Colon (tissue), 2 donors: ENCODE data around the gene SPAAR.
"Not testable (repeated sequence)": the region's sequence is repeated elsewhere in the genome, so short reads cannot be mapped to it uniquely, and the experiment has no call there.

Experiments used
- FAIRE-seq: peaks from 2 replicates; lab custom pipeline; 2012; peaks lifted over from hg19 to GRCh38; lab: Jason Lieb, UNC
- donor health status: control.
- donor health status: control.

The SPAAR gene, protein sequence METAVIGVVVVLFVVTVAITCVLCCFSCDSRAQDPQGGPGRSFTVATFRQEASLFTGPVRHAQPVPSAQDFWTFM

DNA sequence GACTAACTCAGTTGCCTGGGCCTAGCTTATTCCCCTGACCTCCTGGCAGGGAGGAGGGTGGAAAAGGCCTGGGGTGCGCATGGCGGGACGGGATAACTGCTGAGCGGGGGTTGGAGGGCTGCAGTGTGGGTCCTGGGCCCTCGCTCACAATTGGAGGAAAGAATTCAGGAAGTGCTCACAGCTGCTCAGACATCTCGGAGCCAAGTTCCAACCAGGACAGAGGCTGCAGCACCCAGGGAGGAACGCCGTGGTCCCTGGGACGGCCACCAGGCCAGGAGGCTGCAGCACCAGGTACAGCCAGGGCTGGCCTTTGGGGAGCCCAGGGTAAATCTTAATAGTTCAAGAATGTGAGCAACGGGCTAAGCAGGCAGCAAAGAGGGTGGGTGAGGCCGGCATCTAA lies at the start of gene SPAAR:
SPAAR (plus strand) TSS at position 217 of the 400 bp plus-strand sequence. CDS start 974 bp downstream, outside the sequence.
- FAIRE-seq = no peak

DNA sequence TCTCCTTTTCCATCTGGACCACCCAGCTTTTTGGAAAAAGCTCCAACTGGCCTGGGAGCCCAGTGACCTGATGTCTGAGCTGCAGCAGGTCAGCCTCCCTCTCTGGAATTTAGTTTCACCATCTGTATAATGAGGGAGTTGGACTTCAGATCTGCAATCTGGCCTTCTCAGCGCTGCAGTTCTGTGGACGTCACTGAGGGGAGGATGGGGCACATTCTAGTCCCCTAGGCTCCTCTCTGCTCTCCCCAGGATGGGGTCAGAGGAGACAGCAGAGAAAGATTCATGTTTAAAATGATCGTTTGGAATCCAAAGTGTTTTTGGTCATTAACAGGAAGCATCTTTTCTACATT lies 49.3 kb upstream of the SPAAR start:
- FAIRE-seq = no peak

DNA sequence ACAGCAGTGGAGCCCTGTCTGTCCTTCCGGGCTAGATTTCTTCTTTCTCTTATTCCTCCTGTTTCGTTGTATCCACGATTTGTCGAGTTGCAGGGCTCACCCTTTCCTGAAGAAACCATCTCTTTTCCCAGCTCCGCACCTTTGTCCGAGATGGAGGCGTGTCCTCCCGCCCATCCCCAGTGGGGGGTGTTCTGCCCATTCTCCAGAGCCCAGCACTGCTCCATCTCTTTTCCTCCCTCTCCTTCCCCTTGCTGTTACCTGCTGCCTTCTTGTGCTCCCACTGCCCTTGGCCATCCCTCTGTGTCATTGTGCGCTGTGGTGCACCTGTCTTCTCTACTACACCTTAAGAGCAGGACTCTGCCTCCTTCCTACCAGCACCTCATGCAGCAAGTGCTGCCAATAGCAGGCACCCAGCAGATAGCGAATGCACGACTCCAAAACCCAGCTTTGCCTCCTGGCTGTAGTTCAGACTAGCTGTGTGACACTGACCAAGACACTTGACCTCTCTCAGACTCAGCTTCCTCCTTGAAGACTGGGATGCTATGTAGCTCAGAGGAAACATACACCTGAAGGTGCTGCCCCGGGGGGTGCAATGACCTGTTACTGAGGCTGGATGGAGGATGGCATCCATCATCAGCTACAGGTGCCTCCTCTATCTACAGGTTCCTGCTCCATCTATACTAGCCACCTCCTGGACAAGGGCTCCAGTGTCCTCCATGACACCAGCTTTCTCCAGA lies 48.0 kb upstream of the SPAAR start:
- FAIRE-seq = no peak

DNA sequence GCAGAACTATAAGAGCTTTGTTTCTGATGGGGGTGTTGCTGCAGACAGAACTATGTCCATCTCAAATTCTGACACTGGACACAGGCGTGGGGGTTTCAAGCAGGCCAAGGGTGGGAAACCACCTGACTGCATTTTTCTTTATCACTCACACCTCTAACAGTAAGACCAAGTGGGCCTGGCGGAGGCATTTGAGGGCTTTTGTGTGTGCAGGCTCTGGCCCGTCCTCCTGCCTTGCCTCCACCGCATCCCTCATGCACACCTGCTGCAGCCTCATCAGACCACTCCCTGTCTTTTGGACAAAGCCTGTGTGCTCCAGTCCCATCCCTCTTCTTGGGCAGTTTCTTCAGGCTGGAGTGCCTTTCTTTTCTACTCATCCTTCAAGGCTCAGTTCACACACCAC lies 47.0 kb upstream of the SPAAR start:
- FAIRE-seq = no peak

DNA sequence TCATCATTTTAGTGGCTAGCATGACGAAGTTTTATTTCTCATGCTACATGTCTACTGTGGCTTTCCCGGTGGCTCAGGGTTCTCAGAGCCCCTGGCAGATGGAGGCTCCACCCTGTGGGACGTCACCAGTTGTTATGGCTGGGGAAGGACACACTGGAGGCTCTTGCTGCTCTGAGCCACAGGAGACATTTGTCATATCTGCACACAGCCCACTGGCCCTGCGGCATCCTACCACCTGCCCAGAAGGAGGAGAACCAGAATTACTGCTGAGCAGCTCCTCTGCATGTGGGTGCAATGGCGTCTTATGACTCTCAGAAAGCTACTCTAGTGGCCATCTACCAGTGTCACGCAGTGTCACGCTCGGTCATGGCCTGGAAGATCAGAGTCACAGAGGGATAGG lies 45.7 kb upstream of the SPAAR start:
- no peak for FAIRE-seq

DNA sequence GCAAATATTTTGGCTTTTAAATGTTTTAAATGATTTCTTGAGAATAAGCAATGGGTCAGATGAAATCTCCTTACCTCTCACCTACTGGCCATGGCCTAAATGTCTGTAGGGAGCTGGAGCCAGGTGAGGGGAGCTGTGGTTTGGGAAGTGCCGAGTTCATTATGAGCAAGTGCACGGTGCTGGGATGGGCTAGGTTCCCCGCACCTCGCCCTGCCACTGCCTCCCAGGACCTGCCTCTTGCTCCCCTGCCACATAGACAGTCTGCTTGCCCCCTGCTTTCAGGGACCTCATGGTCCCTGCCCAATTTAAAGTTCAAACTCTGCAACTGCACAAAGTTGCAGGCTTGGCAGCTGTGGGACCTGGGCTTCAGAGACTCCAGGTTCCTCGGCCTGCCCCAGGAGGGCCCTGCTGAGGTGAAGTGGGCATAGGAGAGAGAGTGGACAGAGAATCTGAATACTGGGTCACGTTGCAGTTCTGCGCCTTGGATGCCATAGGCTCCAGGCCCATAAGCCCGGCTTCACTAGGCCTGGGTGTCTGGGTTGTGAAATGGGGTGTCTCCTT lies 44.5 kb upstream of the SPAAR start:
- no peak for FAIRE-seq

DNA sequence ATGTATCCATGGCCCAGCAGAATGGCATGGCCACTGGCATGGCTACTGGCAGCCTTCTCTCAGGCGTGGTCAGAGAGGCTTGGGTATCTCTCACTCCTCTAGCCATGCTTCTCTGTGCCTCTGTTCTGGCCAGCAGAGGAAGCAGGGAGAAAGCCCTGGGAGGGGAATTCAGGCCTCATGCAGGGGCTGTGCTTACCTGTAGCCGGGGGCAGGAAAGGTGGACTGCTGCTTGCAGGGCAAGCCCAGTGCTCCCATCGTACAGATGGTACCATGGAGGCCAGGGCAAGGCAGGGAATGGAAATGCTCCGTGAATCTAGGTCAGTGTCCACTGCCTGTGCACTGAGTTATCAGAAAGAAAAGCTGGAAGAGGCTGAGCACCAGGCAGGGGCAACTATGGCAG lies 41.8 kb upstream of the SPAAR start:
- no peak for FAIRE-seq

DNA sequence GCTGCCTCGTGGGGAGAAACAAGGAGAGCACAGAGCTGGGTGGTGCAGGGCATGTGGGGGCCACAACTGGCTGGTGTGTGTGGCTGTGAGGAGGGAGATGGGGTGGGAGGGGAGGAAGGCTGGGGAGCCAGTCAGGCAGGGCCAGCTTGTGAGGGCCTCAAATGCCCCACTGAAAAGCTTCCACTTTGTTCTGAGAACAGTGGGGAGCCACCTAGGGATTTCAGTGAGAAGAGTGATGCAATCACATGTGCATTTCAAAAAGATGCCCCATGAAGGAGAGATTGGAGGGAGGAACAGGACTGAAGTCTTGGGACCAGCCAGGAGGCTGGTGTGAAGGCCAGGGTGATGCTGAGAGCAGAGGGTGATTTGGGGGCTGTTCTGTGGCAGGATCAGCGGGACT lies 40.4 kb upstream of the SPAAR start:
- no peak for FAIRE-seq

DNA sequence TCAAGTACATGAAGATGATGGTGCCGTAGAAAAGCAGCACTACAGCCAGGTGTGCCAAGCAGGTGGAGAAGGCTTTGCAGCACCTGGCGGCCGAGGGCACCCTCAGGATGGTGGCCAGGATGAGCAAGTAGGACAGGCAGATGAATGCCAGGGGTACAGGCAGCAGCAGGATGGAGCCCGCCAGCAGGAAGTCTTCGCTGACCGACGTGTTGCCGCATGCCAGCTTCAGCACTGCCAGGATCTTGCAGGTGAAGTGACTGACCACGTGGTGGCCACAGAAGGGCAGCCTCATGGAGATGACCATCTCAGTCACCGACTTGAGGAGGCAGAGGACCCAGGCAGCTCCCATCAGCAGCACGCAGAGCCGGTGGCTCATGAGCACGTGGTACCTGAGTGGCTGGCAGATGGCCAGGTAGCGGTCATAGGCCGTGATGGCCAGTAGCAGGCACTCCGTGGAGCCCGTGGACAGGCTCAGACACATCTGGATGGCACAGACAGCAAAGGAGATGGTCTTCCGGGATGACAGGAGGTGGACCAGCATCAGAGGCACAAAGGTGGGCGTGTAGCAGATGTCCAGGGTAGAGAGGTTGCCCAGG lies 39.6 kb upstream of the SPAAR start:
- no peak for FAIRE-seq

DNA sequence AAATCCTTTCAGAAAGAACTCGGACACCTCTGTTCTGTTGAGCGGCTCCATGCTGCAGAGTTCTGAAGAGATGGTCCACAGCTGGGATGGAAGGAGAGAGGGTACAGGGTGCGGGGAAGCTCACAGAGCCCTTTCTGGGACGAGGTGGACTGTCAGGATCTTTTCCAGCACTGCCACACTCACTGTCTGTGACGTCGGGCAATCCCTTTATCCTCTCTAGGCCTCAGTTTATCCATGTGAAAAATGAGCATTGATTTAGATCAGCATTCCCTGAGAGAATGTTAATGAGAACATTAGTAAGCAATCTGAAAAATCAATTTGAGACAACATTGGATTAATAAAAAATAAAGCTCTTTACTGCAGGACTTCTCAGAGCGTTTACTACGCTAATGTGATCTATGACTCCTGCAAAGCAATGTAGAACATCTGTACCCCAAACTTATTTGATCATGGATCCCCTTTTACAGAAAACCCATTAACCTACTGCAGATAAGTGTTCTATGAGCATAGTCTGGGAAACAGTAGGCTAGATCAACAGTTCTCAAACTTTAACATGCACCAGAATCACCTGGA lies 38.9 kb upstream of the SPAAR start, which contains the start of gene OR13J1:
OR13J1 (minus strand) TSS at position 51 of the 573 bp plus-strand sequence; CDS start at position 51, 0 bp downstream.
- FAIRE-seq = no peak

DNA sequence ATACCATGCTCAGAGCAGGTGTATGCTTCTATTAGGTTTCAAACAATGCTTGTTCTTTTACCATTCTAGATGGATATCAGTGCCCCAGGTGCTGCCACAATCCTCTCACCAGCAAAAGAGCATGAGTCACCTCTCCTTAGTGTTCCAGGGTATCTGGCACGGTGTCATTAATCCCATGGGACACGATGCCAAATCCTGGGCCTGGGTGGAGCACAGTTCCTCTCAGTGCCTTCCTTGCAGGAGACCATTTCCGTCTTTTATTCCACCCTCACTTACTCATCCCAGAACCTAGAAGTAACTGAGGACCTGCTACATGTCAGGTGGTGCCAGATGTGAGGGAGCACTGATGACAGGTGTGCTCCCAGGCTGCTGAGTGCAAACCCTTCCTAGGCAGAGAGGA lies 37.7 kb upstream of the SPAAR start:
- FAIRE-seq = no peak

DNA sequence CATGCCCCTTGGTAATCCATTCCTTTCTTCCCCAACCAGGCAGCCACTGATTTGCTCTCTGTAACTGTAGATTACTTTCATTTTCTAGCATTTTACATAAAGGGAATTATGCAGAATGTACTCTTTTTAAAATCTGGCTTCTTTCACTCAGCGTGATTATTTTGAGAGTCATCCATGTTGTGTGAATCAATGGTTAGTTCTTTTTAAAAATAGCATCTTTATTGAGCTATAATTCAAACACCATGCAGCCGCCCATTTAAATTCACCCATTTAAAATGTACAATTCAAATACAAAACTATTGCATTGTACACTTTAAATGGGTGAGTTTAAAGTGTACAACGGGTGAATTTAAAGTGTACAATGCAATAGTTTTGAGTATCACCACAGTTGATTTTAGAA lies 36.8 kb upstream of the SPAAR start:
- FAIRE-seq = no peak

DNA sequence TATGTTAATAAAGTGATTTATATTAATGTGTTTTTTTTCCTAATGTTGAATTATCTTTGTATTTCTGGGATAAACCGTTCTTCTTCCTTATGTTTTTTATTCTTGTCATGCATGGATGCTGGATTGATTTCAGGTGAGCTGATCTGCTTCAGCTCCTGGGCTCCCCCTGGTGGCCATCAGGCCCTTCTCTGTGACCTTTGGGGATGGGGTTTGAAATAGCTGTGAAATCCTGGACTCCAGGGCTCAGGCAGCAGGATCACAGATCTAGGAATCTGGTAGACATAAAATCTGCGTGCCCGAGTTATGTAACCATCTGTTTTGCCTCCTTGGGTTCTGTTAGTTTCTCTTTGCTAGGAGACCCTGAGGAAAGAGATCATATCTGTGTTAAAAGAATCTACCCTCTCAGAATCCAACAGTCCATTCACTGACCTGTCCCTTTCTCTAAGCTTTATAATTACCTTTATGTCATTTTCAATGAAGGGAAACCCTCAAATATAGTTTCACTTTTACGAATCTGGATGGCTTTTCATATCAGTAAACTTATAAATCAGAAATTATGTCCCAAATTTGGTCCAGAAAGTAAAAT lies 26.9 kb upstream of the SPAAR start:
- FAIRE-seq = peak; percentile 28

DNA sequence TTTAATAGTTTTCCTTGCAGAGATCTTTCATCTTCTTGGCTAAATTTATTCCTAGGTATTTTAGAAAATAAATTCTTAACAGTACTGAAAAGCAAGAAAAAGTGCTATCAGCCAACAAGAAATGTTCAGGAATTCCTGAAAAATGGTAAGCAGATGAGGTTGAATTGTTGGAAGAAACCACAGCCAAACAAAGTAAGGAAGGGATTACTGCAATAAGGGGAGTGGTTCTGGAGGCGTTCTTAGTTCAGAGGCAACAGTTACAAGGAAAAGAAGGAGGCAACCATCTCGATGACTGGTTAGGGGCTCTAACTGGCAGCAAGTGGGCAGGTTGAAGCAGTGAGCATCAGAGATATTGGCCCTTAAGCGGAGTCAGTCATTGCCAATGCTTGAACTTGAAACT lies 26.3 kb upstream of the SPAAR start:
- no peak for FAIRE-seq

DNA sequence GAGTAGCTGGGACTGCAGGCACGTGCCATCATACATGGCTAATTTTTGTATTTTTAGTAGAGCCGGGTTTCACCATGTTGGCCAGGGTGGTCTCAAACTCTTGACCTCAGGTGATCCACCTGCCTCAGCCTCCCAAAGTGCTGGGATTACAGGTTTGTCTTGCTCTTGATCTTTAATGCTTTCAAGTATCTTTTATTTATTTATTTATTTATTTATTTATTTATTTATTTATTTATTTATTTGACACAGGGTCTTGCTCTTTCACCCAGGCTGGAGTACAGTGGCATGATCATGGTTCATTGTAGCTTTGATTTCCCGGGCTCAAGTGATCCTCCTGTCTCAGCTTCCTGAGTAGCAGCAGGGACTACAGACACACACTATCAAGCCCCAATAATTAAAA lies 24.4 kb upstream of the SPAAR start:
- not testable (repeated sequence) for FAIRE-seq

DNA sequence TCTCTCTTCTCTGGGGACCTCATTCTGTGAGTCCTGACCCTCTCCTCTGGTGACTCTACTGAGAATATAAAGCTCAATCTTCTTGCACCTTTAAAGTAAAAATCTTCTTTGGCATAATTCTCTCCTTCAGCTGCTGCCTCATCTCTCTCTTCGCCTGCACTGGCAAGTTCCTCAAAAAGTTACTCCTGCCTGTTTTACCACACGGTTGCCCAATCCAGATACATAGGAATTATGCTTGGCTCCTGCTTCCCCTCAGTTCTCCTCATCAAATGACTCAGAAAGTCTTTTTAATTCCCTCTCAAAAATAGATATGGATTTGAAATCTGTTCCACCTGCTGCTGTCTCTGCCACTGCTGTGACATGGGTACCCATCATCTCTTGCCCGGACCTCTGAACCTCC lies 17.6 kb upstream of the SPAAR start:
- FAIRE-seq = no peak

DNA sequence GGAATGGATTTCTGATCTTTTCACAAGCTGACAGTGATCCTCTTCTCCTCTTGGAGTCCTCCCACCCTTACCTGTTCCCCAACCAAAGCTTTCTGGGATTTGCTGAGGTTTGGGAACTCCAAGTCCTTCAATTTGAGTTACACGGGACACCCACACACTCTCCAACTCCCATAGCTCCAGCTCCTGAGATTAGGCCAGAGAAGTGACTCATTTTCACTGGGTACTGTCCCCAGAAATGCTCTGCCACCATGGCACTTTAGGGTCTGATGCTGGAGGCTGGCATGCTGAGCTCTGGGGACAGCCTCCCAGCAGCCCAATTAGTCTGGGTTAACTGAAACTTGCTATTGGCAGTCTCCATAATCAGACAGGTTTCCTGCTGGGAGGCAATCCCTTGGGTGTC lies 17.2 kb upstream of the SPAAR start:
- no peak for FAIRE-seq

DNA sequence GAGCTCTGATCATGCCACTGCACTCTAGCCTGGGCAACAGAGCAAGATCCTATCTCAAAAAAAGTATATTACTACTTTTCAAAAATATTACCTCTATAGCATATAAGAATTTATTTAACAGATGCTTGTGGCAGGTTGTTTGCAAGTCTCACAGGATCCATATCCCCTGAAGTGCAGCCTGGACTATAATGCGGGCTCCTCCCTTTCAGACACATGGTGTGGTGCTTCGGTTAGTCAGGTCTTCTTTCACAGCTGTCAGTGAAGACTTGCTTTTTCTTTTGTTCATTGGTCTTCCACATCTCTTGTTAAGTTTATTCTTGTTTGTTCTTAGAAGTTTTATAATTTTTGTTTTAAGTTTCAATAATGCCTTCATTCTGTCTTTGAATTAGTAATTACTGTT lies 12.7 kb upstream of the SPAAR start:
- no peak for FAIRE-seq

DNA sequence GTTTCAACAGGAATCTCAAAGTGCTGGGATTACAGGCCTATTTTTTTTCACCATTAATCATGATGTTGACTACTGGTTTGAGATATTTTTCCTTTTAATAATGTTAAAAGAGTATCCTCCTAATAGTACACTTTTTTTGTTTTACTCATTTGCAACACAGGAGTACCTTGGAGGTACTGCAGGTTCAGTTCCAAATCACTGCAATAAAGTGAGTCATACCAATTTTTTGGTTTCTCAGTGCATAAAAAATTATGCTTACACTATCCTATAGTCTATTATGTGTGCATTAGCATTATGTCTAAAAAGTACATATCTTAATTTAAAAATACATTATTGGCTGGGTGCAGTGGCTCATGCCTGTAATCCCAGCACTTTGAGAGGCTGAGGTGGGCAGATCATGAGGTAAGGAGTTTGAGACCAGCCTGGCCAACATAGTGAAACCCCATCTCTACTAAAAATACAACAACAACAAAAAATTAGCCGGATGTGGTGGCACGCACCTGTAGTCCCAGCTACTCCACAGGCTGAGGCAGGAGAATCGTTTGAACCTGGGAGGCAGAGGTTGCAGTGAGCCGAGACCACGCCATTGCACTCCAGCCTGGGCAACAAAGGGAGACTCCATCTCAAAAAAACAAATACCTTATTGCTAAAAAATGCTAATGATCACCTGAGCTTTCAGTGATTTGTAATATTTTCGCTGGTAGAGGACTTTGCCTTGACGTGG lies 11.8 kb upstream of the SPAAR start:
- FAIRE-seq = not testable (repeated sequence)

DNA sequence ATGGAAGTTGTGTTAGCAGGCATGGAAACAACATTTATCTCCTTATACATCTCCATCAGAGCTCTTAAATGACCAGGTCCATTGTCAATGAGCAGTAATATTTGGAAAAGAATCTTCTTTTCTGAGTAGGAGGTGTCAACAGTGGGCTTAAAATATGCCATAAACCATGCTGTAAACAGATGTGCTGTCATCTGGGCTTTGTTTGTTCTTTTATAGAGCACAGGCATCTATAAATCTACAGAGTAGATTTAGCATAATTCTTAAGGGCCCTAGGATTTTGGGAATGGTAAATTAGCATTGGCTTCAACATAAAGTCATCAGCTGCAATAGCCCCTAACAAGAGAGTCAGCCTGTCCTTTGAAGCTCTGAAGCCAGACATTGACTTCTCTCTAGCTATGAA lies 11.0 kb upstream of the SPAAR start:
- FAIRE-seq = no peak

DNA sequence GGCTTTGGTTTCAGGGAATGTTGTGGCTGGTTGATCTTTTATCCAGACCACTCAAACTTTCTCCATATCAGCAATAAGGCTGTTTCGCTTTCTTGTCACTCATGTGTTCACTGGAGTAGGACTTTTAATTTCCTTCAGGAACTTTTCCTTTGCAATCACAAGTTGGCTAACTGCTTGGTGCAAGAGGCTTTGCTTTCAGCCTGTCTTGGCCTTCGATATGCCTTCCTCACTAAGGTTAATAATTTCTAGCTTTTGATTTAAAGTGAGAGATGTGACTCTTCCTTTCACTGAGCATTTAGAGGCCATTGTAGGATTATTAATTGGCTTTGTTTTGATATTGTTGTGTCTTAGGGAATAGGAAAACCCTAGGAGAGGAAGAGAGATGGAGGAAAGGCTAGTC lies 10.3 kb upstream of the SPAAR start:
- FAIRE-seq = no peak

DNA sequence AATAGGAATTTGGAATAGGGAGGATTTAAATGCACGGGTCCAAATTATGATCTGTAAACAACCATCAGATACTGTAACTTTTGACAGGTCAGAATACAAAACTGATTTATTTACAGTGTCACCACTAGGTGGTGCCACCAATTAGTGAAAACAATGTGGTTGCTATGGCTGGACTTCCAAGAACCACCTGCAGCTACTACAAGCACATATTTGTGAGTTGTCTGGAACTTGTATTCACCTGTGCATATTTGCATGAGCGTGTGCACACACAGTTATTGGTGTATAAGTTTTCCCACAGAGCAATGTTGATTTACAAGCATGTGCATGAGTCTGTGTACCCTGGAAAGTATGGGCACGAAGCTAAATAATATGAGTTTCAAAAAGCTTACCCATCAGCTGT lies 6.2 kb upstream of the SPAAR start:
- FAIRE-seq = peak; percentile 90
